GM19043 (cell line): ENCODE results near the gene DDX10.
"Not testable (repeated sequence)": the region's sequence is repeated elsewhere in the genome, so short reads cannot be mapped to it uniquely, and the experiment has no call there.

Source experiments
- ATAC-seq: cut with Tn5 transposase; IDR thresholded peaks from one replicate; pipeline ENCODE4 v1.9.1; 2021; ENCODE audit warnings: low read depth; ENCODE audit not compliant: unreplicated experiment

Gene DDX10

GRCh38 chr11:108654100-108654499 lies 10.8 kb upstream of the DDX10 start:
- not testable (repeated sequence) for ATAC-seq

DNA sequence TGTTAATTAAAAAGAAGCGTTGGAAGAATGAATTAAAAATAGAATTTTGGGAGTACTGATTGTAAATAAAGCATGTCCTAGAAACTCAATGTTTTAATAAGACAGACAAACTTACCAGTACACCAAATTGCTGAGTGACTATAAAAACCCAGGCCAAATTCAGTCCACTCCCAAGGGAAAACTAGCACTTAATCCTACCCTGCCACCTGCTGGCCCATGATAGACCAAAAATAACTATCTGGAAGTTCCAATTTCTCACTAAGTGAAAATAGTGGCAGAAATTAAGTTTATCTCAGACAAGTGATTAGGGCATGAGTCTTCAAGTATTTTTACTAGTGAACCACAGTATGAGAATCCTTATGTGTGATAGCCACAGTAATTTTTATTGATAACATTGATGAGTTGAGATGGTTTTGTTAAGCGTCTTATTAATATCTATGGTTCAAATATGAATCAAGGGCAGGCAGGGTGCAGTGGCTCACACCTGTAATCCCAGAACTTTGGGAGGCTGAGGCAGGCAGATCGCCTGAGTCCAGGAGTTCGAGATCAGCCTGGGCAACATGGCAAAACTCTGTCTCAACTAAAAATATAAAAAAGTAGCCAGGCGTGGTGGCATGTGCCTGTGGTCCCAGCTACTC lies 9.8 kb upstream of the DDX10 start:
- no peak for ATAC-seq

DNA sequence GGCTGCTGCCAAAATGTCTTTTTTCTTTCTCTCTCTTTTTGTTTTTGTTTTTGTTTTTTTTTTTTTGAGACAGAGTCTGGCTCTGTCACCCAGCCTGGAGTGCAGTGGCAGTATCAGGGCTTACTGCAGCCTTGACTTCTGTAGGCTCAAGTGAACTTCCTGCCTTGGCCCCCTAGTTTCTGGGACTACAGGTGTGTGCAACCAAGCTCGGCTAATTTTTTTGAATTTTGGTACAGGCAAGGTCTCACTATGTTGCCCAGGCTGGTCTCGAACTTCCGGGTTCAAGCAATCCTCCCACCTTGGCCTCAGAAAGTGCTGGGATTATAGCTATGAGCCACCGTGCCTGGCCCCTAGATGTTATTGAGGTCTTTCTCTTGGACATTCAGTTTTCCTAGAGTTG lies 2.2 kb upstream of the DDX10 start:
- peak; percentile 43 for ATAC-seq

GRCh38 chr11:108663154-108663877 lies 1.6 kb upstream of the DDX10 start:
- peak; percentile 57 for ATAC-seq

- no peak for ATAC-seq
These were observed 1.5 kb downstream of the DDX10 start for GRCh38 chr11:108666373-108666772.

DNA sequence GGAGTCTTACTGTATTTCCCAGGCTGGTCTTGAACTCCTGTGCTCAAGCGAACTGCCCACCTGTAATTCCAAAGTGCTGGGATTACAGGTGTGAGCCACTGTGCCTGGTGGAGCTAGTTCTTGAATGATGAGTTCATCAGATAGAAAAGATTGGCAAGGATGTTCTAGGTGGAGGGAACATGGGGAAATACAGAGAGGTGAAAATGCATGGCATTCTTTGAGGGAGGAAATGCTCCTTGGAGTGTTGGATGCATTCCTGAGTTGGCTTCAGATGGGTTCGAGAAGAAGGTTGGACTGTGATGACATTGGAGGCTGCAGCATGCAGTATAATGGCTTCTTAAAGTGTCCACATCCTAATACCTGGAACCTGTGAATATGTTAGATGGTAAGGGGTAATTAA lies 4.4 kb downstream of the DDX10 start:
- no peak for ATAC-seq

- no peak for ATAC-seq
These were observed 4.8 kb downstream of the DDX10 start for GRCh38 chr11:108669711-108670110.

DNA sequence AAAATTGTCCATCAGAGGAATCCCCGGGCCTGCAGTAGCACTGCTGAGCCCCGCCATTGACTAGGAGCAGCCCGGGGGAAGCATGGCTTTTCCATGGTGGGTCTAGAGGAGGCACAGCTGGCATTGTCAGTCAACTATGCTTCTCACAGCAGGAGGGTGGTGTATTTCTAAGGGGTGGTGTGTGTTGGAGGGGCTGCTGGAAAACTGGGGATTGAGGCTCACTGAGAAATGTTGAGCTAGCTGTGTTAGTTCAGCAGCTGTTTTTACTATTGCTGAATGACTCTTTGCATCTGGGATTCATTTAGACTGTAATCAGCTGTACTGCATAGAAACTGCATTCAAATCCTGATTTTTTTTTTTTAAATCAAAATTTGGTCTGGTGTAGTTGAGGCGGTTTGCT lies 5.6 kb downstream of the DDX10 start:
- ATAC-seq: no peak

DNA sequence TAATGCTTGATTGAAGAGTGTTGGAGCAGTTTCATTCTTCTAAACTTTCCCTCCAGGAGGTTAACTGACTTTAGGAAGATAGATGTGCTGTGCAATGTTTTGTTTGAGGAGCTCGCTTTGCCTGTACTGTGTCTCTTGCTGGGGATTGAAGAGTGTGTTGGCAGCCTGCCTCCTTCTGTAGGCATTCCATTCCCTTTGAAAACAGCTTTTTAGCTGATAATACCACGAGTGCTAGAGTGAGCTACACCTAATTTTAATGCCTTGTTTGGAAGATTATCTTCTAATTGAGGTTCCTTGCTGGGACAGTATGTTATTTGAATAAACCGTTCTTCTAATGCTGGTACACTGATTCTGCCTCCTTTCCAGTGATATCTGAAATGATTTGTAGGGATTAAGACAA lies 7.2 kb downstream of the DDX10 start:
- no peak for ATAC-seq

DNA sequence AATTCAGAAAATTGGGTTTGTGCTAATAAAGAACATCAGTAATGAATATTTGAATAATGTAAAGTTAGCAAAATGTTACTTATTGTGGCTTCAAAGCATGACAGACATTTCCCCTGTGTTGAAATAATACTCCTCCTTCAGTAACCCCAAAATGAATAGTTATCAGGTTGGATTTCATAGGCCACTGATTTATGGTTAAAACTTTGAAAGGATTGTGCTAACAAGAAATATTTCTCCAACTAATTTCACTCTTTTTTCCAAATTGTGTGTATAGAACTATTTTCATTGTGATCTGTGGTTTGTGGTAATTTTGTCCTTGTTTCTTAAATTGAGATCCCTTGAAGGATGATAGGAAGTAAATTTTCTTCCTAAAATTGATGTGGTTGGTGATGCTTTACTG lies 7.9 kb downstream of the DDX10 start:
- ATAC-seq: no peak

DNA sequence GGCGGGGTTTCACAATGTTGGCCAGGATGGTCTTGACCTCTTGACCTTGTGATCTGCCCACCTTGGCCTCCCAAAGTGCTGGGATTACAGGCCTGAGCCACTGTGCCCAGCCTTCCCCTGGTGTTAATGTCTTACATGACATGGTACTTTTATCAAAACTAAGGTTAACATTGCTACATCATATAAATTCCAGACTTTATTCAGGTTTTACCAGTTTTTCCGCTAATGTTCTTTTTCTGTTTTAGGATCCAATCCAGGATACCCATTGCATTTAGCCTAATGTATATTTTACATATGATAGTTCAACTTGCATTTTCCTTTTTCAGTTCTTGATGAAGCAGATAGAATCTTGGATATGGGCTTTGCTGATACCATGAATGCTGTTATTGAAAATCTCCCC lies 14.2 kb downstream of the DDX10 start:
- ATAC-seq: no peak

DNA sequence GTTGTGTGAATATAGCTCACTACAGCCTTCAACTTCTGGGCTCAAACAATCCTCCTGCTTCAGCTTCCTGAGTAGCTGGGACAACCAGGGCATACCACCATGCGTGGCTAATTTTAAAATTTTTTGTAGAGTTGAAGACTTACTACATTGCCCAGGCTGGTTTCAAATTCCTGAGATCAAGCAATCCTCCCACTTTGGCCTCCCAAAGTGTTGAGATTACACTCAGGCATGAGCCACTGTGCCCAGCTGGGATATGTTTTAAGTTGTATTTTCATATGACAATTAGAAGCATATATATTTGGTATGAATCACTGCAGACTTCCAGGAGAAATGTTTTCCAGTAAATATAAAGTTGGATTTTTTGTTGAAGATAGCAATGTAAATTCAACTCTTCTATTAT lies 15.4 kb downstream of the DDX10 start:
- no peak for ATAC-seq

DNA sequence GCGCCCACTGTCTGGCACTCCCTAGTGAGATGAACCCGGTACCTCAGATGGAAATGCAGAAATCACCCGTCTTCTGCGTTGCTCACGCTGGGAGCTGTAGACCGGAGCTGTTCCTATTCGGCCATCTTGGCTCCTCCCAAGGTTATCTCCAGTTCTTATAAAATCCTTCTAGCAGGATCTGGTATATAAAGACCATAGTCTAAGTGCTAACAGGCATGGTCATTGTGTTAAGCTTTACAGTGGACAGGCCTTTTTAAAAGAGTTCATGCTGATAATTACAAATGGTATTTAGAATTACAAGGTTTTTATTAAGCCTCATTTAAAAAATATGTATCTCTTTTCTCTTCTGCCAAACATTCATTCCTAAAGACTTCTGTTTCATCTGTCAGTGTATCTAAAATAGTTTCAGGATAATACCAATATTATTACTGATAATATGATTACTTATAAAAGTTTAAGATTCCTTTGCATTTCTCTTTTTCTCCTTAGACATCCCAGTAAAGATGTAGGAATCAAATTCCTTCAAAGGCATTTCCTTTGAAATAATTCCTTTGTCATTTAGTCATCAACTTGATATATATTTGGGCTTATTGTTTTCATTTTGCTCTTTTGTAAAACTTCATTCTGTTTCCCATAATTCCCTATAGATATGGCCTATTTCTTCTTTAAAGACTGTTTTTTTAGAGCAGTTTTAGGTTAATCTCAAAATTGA lies 20.7 kb downstream of the DDX10 start:
- no peak for ATAC-seq

GRCh38 chr11:108693852-108694251 lies 29.0 kb downstream of the DDX10 start:
- ATAC-seq: no peak

- ATAC-seq: no peak
These were observed 30.0 kb downstream of the DDX10 start for GRCh38 chr11:108694846-108695245.

GRCh38 chr11:108697872-108698473 lies 33.1 kb downstream of the DDX10 start:
- peak; percentile 79 for ATAC-seq

GRCh38 chr11:108698844-108699642 lies 34.2 kb downstream of the DDX10 start:
- ATAC-seq: peak; percentile 63

GRCh38 chr11:108703916-108704315 lies 39.0 kb downstream of the DDX10 start:
- ATAC-seq: no peak

- no peak for ATAC-seq
These were observed 40.2 kb downstream of the DDX10 start for GRCh38 chr11:108705061-108705460.

DNA sequence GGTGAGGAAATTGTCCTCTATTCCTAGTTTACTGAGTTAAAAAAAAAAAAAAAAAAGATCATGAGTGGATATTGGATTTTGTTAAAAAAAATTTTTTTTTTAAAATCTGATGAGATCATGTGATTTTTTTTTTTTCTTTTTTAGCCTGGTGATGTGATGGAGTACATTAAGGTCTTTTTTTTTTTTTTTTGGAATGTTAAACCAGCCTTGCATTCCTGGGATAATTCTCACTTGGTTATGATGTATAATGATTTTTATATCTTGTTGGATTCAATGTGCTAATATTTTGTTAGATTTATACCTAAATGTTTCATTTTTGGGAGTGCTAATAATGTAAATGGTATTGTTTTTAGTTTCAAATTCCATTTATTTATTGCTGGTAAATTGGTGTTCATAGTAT lies 43.3 kb downstream of the DDX10 start:
- ATAC-seq: no peak

DNA sequence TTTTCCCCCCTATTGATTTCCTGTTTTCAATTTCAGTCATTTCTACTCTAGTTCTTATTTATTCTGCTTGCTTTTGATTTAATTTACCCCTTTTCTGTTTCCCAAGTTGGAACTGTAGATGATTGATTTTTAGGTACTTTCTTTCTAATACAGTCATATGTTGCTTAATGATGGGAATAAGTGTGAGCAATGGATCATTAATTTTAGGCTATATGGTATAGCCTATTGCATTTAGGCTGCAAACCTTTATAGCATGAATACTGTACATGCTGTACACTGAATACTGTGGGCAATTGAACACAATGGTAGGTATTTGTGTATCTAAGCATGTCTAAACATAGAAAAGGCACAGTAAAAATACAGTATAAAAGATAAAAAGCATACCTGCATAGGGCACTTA lies 44.9 kb downstream of the DDX10 start:
- ATAC-seq: no peak
